ENCODE data around the gene IL17RA.
"Not testable (repeated sequence)": the region's sequence is repeated elsewhere in the genome, so short reads cannot be mapped to it uniquely, and the experiment has no call there.

The IL17RA gene

GRCh38 chr22:17084554-17085276, at the start of gene IL17RA:
TSS of gene IL17RA (plus strand) at chr22:17085000. CDS start at chr22:17085092, 92 bp downstream.
- peak; percentile 89 for DNase-seq (ENCODE audit: low read depth)

GRCh38 chr22:17035246-17035645, 49.6 kb upstream of the IL17RA start:
- no peak for DNase-seq (ENCODE audit: low read depth)

- not testable (repeated sequence) for DNase-seq (ENCODE audit: low read depth)
Measured at GRCh38 chr22:17035976-17036841, 48.6 kb upstream of the IL17RA start.

- not testable (repeated sequence) for DNase-seq (ENCODE audit: low read depth)
Measured at GRCh38 chr22:17036842-17037711, 47.7 kb upstream of the IL17RA start.

- DNase-seq (ENCODE audit: low read depth) = no peak
Measured at GRCh38 chr22:17043521-17043920, 41.3 kb upstream of the IL17RA start.

GRCh38 chr22:17046566-17047348, 38.0 kb upstream of the IL17RA start:
- DNase-seq (ENCODE audit: low read depth) = no peak

- no peak for DNase-seq (ENCODE audit: low read depth)
Measured at GRCh38 chr22:17047656-17048055, 37.1 kb upstream of the IL17RA start.

GRCh38 chr22:17056058-17056457, 28.7 kb upstream of the IL17RA start:
- no peak for DNase-seq (ENCODE audit: low read depth)

GRCh38 chr22:17056807-17057206, 28.0 kb upstream of the IL17RA start:
- no peak for DNase-seq (ENCODE audit: low read depth)

- peak; percentile 14 for DNase-seq (ENCODE audit: low read depth)
Measured at GRCh38 chr22:17057959-17058814, 26.6 kb upstream of the IL17RA start.

GRCh38 chr22:17060126-17060525, 24.7 kb upstream of the IL17RA start:
- DNase-seq (ENCODE audit: low read depth) = no peak

- DNase-seq (ENCODE audit: low read depth) = no peak
Measured at GRCh38 chr22:17063411-17064106, 21.2 kb upstream of the IL17RA start.

- no peak for DNase-seq (ENCODE audit: low read depth)
Measured at GRCh38 chr22:17064498-17065100, 20.2 kb upstream of the IL17RA start.

- no peak for DNase-seq (ENCODE audit: low read depth)
Measured at GRCh38 chr22:17065433-17065832, 19.4 kb upstream of the IL17RA start.

- no peak for DNase-seq (ENCODE audit: low read depth)
Measured at GRCh38 chr22:17072877-17073276, 11.9 kb upstream of the IL17RA start.

- no peak for DNase-seq (ENCODE audit: low read depth)
Measured at GRCh38 chr22:17074648-17075002, 10.2 kb upstream of the IL17RA start.

GRCh38 chr22:17077255-17077654, 7.5 kb upstream of the IL17RA start:
- no peak for DNase-seq (ENCODE audit: low read depth)

- DNase-seq (ENCODE audit: low read depth) = no peak
Measured at GRCh38 chr22:17079572-17079971, 5.2 kb upstream of the IL17RA start.

GRCh38 chr22:17083255-17083654, 1.5 kb upstream of the IL17RA start:
- no peak for DNase-seq (ENCODE audit: low read depth)

Measured in activated gamma-delta T cell treated with anti-CD3 and anti-CD28 coated beads, Interleukin-2, amount 50 U/mL, for 16 hours (primary cell).